ENCODE results near the gene SUPT3H. TPM values are rescaled to one million over a fixed set of nuclear protein-coding genes. Genes with fewer than 3 reads are reported as not detected.
A peak's percentile ranks its signal among the peaks of the same experiment; 100 is the strongest.

SUPT3H gene
- total and polyA plus RNA-seq, 2 donors (not counting 1 experiment from before 2014, with no cell fraction given), result 5.5 to 12.4 TPM

DNA sequence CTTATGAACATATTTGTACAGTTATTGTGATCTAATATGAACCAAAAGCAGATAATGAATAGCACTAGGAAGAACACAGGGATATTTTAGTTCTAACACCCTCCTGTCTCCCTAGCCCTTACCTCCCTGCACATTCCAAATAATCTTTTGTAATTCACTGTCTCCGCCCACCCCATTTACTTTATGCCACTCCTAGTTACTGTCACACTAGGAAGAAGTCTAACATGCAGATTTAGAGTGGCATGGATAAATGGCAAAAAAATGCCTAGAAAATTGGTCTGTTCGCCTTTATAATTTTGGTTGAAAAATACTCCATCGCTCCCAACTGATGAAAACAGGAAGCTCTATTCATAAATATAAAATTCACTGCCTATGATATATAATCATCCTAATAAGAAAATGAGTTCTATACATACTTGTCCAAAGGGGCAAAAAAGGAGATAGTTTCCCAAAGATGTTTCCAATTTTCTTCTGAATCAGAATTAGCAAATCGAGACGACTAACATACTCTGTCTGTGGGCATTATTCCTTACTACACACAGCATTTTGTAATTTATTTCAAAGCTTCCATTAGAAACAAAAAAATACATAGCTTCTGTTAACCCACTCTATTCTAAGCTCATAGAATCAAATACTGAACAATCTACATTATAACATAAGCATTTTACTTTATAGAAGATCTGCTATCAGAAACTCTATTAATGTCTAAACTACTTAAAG, 50.9 kb downstream of the SUPT3H start:
- H3K4me1 ChIP-seq (ENCODE audit: control insufficient read depth in 2 of 2, insufficient read depth in 2 of 2, low read length in 2 of 2), result peaks cover 0 to 5% of the 10 kb centered on the region in 2 donors
- H3K9me3 Mint-ChIP-seq (ENCODE audit: insufficient read depth), result no peaks in the 10 kb centered on the region
- DNase-seq (no peak), ATAC-seq (ENCODE audit: low read depth) (no peak)
- H3K27me3 Mint-ChIP-seq, result no peaks in the 10 kb centered on the region
- H4K20me1 ChIP-seq (ENCODE audit: control insufficient read depth, insufficient read depth, low read length, poor library complexity, severe bottlenecking), result no peaks in the 10 kb centered on the region
- intact Hi-C loops (cut with micrococcal nuclease), result no loop called here
- TF ChIP-seq EZH2 (IDR thresholded peaks at IDR 0.05; ENCODE audit: borderline replicate concordance, insufficient read depth, low read depth, low read length, poor library complexity, severe bottlenecking), result no peak
- TF ChIP-seq, protein P1, sequence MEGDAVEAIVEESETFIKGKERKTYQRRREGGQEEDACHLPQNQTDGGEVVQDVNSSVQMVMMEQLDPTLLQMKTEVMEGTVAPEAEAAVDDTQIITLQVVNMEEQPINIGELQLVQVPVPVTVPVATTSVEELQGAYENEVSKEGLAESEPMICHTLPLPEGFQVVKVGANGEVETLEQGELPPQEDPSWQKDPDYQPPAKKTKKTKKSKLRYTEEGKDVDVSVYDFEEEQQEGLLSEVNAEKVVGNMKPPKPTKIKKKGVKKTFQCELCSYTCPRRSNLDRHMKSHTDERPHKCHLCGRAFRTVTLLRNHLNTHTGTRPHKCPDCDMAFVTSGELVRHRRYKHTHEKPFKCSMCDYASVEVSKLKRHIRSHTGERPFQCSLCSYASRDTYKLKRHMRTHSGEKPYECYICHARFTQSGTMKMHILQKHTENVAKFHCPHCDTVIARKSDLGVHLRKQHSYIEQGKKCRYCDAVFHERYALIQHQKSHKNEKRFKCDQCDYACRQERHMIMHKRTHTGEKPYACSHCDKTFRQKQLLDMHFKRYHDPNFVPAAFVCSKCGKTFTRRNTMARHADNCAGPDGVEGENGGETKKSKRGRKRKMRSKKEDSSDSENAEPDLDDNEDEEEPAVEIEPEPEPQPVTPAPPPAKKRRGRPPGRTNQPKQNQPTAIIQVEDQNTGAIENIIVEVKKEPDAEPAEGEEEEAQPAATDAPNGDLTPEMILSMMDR (IDR thresholded peaks at IDR 0.05), result no peak
- H3K4me3 ChIP-seq (ENCODE audit: control extremely low read depth in 1 of 5, extremely low read depth in 1 of 5, insufficient read depth in 1 of 5, low read depth in 2 of 5, low read length in 4 of 5), result no peak overlapping the region
- H3K27me3 ChIP-seq (replicated peaks in 1 of 4; ENCODE audit: control extremely low read depth in 1 of 4, control insufficient read depth in 3 of 4, insufficient read depth in 4 of 4, low read length in 3 of 4), result no peaks in the 10 kb centered on the region
- 0% methylated on average over 1 of the region's 5 CpGs for WGBS (ENCODE audit: insufficient coverage)
- H3K27ac Mint-ChIP-seq, result no peak overlapping the region
- no peak overlapping the region for H3K4me2 ChIP-seq (replicated peaks; ENCODE audit: low read depth, low read length, poor library complexity, severe bottlenecking)
- no peaks in the 10 kb centered on the region for H3K36me3 ChIP-seq (replicated peaks in 1 of 2; ENCODE audit: control extremely low read depth in 1 of 2, control insufficient read depth in 1 of 2, extremely low read depth in 1 of 2, insufficient read depth in 2 of 2, low read length in 1 of 2)
- no peak overlapping the region for H3K27ac ChIP-seq (ENCODE audit: low read length in 2 of 2)
- ChIA-PET CTCF (no interaction called here), POLR2A (no interaction called here)
- no peak overlapping the region for H2AFZ ChIP-seq (ENCODE audit: insufficient read depth, low read depth, low read length, poor library complexity, severe bottlenecking)
- H3K4me3 Mint-ChIP-seq, result no peak overlapping the region
- no peaks in the 10 kb centered on the region for H3K79me2 ChIP-seq (ENCODE audit: control insufficient read depth, insufficient read depth, low read length)
- H3K4me1 Mint-ChIP-seq, result peaks cover 12% of the 10 kb centered on the region
- H3K9me3 ChIP-seq (ENCODE audit: control extremely low read depth in 1 of 3, control insufficient read depth in 2 of 3, insufficient read depth in 1 of 3, low read length in 2 of 3), result no peaks in the 10 kb centered on the region
- H3K9ac ChIP-seq (ENCODE audit: low read length), result no peak overlapping the region

DNA sequence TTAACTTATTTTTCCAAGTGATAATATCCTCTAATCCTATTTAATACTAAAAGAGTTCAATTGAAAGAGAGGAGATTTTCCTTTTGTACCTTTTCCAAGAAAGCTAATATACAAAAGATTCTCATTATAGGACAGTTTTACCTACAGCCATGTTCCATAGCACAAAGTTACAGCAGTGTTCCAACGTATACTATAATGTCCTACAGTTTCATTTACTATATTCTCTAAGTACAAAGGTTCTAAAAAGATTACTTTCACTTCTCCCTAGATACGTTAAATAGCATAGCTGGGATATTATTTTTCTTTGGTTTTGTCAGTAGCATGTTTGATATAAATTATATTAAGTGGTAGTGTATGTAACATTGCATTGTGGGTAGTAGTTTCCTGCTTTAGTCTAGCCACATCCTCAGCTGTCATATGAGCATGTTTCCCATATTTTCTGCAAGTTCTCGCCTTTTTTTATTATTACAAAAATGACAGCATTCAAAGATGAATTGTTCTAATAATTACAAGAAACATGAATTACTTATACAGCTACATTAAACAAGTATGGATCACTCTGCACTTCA, 54.0 kb downstream of the SUPT3H start:
- DNase-seq (peak; percentile 4), ATAC-seq (ENCODE audit: low read depth) (no peak)
- H3K9me3 Mint-ChIP-seq (ENCODE audit: insufficient read depth), result no peaks in the 10 kb centered on the region
- intact Hi-C loops (cut with micrococcal nuclease), result no loop called here
- Histone ChIP-seq H3K36me3 (replicated peaks in 1 of 2; ENCODE audit: control extremely low read depth in 1 of 2, control insufficient read depth in 1 of 2, extremely low read depth in 1 of 2, insufficient read depth in 2 of 2, low read length in 1 of 2) (no peaks in the 10 kb centered on the region), H3K27ac (ENCODE audit: low read length in 2 of 2) (no peak overlapping the region), H3K9me3 (ENCODE audit: control extremely low read depth in 1 of 3, control insufficient read depth in 2 of 3, insufficient read depth in 1 of 3, low read length in 2 of 3) (no peaks in the 10 kb centered on the region), H3K4me2 (replicated peaks; ENCODE audit: low read depth, low read length, poor library complexity, severe bottlenecking) (peak overlapping the region; percentile 34), H3K4me1 (ENCODE audit: control insufficient read depth in 2 of 2, insufficient read depth in 2 of 2, low read length in 2 of 2) (peaks cover 0 to 5% of the 10 kb centered on the region in 2 donors), H3K27me3 (replicated peaks in 1 of 4; ENCODE audit: control extremely low read depth in 1 of 4, control insufficient read depth in 3 of 4, insufficient read depth in 4 of 4, low read length in 3 of 4) (no peaks in the 10 kb centered on the region), H3K4me3 (ENCODE audit: control extremely low read depth in 1 of 5, extremely low read depth in 1 of 5, insufficient read depth in 1 of 5, low read depth in 2 of 5, low read length in 4 of 5) (no peak overlapping the region), H2AFZ (ENCODE audit: insufficient read depth, low read depth, low read length, poor library complexity, severe bottlenecking) (no peak overlapping the region), H4K20me1 (ENCODE audit: control insufficient read depth, insufficient read depth, low read length, poor library complexity, severe bottlenecking) (no peaks in the 10 kb centered on the region), H3K9ac (ENCODE audit: low read length) (no peak overlapping the region), H3K79me2 (ENCODE audit: control insufficient read depth, insufficient read depth, low read length) (no peaks in the 10 kb centered on the region)
- no peaks in the 10 kb centered on the region for H3K27me3 Mint-ChIP-seq
- ChIA-PET CTCF (no interaction called here), POLR2A (no interaction called here)
- H3K27ac Mint-ChIP-seq, result no peak overlapping the region
- WGBS (ENCODE audit: insufficient coverage), result no CpG with 5 or more reads among the region's 3 CpGs
- no peak for TF ChIP-seq EZH2 (IDR thresholded peaks at IDR 0.05; ENCODE audit: borderline replicate concordance, insufficient read depth, low read depth, low read length, poor library complexity, severe bottlenecking)
- TF ChIP-seq, protein P1 (IDR thresholded peaks at IDR 0.05), result no peak
- no peak overlapping the region for H3K4me3 Mint-ChIP-seq
- peaks cover 12% of the 10 kb centered on the region for H3K4me1 Mint-ChIP-seq

Measured in B cell (primary cell).